Posterior vena cava (tissue), 2 donors: ENCODE measurements around the gene RGS7BP. TPM values are rescaled to one million over a fixed set of nuclear protein-coding genes. Genes with fewer than 3 reads are reported as not detected.

Source experiments
- DNase-seq: peaks from one replicate; pipeline ENCODE4 v3.0.0-alpha.2; 2020; ENCODE audit warnings: low spot score
- intact Hi-C, 2 donors: fragments of 100-400 bp; cut with DNase I; formaldehyde crosslinking; loops; one replicate each; pipeline versions ENCODE4 v1.14.1 to v1.14.2; 2022 to 2023
- total RNA-seq, 2 donors: library from RNA; stranded (reverse); fragmentation: NEBNext Ultra II Directional; extraction: Animal tissue kit (Norgen Biotek cat#: 25700); gene quantifications; one replicate each; pipeline ENCODE4 v1.2.1, GENCODE V29; 2021
- donor health status: DM: yes; HTN: yes; CAD: no.
- donor health status: DM: yes; HTN: yes; CAD: no.

Gene RGS7BP
- total RNA-seq, 2 donors from 2014 or later = 11.7 to 19.3 TPM

- DNase-seq = no peak
- intact Hi-C loops = loop anchor here in 1 of 2 donors (10.0 kb wide), 2 partner anchors 471 to 541 kb away; no protein-coding TSS in a partner anchor
These were observed 110.1 kb downstream of the RGS7BP start for GRCh38 chr5:64615895-64616294.

- intact Hi-C loops = loop anchor here (5.0 to 10.0 kb wide), 3 partner anchors 475 to 868 kb away; no protein-coding TSS in a partner anchor
- DNase-seq = no peak
These were observed 113.8 kb downstream of the RGS7BP start for GRCh38 chr5:64619609-64620008.

- intact Hi-C loops = loop anchor here in 1 of 2 donors (5.0 kb wide), 1 partner anchor 864 kb away; no protein-coding TSS in a partner anchor
- DNase-seq = no peak
These were observed 117.2 kb downstream of the RGS7BP start for GRCh38 chr5:64622991-64623390.

GRCh38 chr5:64625678-64626077 lies 119.9 kb downstream of the RGS7BP start:
- intact Hi-C loops = no loop called here
- no peak for DNase-seq

- DNase-seq = no peak
These were observed 123.1 kb downstream of the RGS7BP start for GRCh38 chr5:64628901-64629300.

GRCh38 chr5:64629841-64630240 lies 124.0 kb downstream of the RGS7BP start:
- DNase-seq = no peak

More at GRCh38 chr5:64628901-64629300, 123.1 kb downstream of the RGS7BP start:
- intact Hi-C loops = no loop called here

GRCh38 chr5:64632251-64632650 lies 126.4 kb downstream of the RGS7BP start:
- intact Hi-C loops = loop anchor here in 1 of 2 donors (10.0 kb wide), 1 partner anchor 853 kb away; the partner anchor contains the start of gene ADAMTS6
- DNase-seq = no peak

More at GRCh38 chr5:64629841-64630240, 124.0 kb downstream of the RGS7BP start:
- intact Hi-C loops = loop anchor here in 1 of 2 donors (10.0 kb wide), 1 partner anchor 855 kb away; the partner anchor contains the start of gene ADAMTS6

GRCh38 chr5:64634997-64635686 lies 129.3 kb downstream of the RGS7BP start:
- DNase-seq = no peak
- intact Hi-C loops = loop anchor here in 1 of 2 donors (10.0 kb wide), 1 partner anchor 850 kb away; the partner anchor contains the start of gene ADAMTS6

- intact Hi-C loops = loop anchor here in 1 of 2 donors (10.0 kb wide), 1 partner anchor 848 kb away; the partner anchor contains the start of gene ADAMTS6
- no peak for DNase-seq
These were observed 131.3 kb downstream of the RGS7BP start for GRCh38 chr5:64637144-64637543.

- intact Hi-C loops = loop anchor here in 1 of 2 donors (10.0 kb wide), 1 partner anchor 847 kb away; the partner anchor contains the start of gene ADAMTS6
- no peak for DNase-seq
These were observed 132.1 kb downstream of the RGS7BP start for GRCh38 chr5:64637837-64638443.

- intact Hi-C loops = loop anchor here in 1 of 2 donors (5.0 kb wide), 1 partner anchor 482 kb away; no protein-coding TSS in a partner anchor
- no peak for DNase-seq
These were observed 139.0 kb downstream of the RGS7BP start for GRCh38 chr5:64644831-64645230.

GRCh38 chr5:64646169-64646568 lies 140.4 kb downstream of the RGS7BP start:
- no peak for DNase-seq
- intact Hi-C loops = loop anchor here in 1 of 2 donors (5.0 kb wide), 1 partner anchor 481 kb away; no protein-coding TSS in a partner anchor

GRCh38 chr5:64649512-64649911 lies 143.7 kb downstream of the RGS7BP start:
- intact Hi-C loops = loop anchor here in 1 of 2 donors (5.0 kb wide), 1 partner anchor 478 kb away; no protein-coding TSS in a partner anchor
- DNase-seq = no peak

GRCh38 chr5:64653766-64654560 lies 148.1 kb downstream of the RGS7BP start:
- intact Hi-C loops = no loop called here
- DNase-seq = no peak

GRCh38 chr5:64654561-64654938 lies 148.7 kb downstream of the RGS7BP start:
- no peak for DNase-seq
- intact Hi-C loops = no loop called here

- intact Hi-C loops = no loop called here
- no peak for DNase-seq
These were observed 149.8 kb downstream of the RGS7BP start for GRCh38 chr5:64655596-64655995.

GRCh38 chr5:64659289-64659688 lies 153.5 kb downstream of the RGS7BP start:
- intact Hi-C loops = no loop called here
- no peak for DNase-seq
